ENCODE data around the gene LIPC.

Gene LIPC

GRCh38 chr15:58487724-58488120 lies 55.9 kb downstream of the LIPC start:
- no peak for DNase-seq (ENCODE audit: low read depth)
- TF ChIP-seq CTCF (IDR thresholded peaks at IDR 0.05; ENCODE audit: low read depth, low read length) (no peak), POLR2A (IDR thresholded peaks at IDR 0.05; ENCODE audit: extremely low read depth, insufficient read length) (no peak), MYC (IDR thresholded peaks at IDR 0.05; ENCODE audit: low read depth, low read length) (no peak), MAX (IDR thresholded peaks at IDR 0.05; ENCODE audit: low read depth, low read length) (no peak)
- no peak overlapping the region for H3K4me3 ChIP-seq (ENCODE audit: low read depth, low read length)

GRCh38 chr15:58489289-58490085 lies 57.7 kb downstream of the LIPC start:
- no peak overlapping the region for H3K4me3 ChIP-seq (ENCODE audit: low read depth, low read length)
- TF ChIP-seq CTCF (IDR thresholded peaks at IDR 0.05; ENCODE audit: low read depth, low read length) = no peak
- TF ChIP-seq POLR2A (IDR thresholded peaks at IDR 0.05; ENCODE audit: extremely low read depth, insufficient read length) = no peak
- no peak for TF ChIP-seq MYC (IDR thresholded peaks at IDR 0.05; ENCODE audit: low read depth, low read length)
- TF ChIP-seq MAX (IDR thresholded peaks at IDR 0.05; ENCODE audit: low read depth, low read length) = no peak

GRCh38 chr15:58490086-58490887 lies 58.5 kb downstream of the LIPC start:
- DNase-seq (ENCODE audit: low read depth) = no peak
- TF ChIP-seq CTCF (IDR thresholded peaks at IDR 0.05; ENCODE audit: low read depth, low read length) = no peak
- TF ChIP-seq MAX (IDR thresholded peaks at IDR 0.05; ENCODE audit: low read depth, low read length) = no peak
- H3K4me3 ChIP-seq (ENCODE audit: low read depth, low read length) = no peak overlapping the region

More at GRCh38 chr15:58489289-58490085, 57.7 kb downstream of the LIPC start:
- no peak for DNase-seq (ENCODE audit: low read depth)

GRCh38 chr15:58490888-58491473 lies 59.2 kb downstream of the LIPC start:
- no peak for DNase-seq (ENCODE audit: low read depth)
- TF ChIP-seq MYC (IDR thresholded peaks at IDR 0.05; ENCODE audit: low read depth, low read length) = no peak
- no peak for TF ChIP-seq CTCF (IDR thresholded peaks at IDR 0.05; ENCODE audit: low read depth, low read length)
- TF ChIP-seq POLR2A (IDR thresholded peaks at IDR 0.05; ENCODE audit: extremely low read depth, insufficient read length) = no peak
- TF ChIP-seq MAX (IDR thresholded peaks at IDR 0.05; ENCODE audit: low read depth, low read length) = no peak
- no peak overlapping the region for H3K4me3 ChIP-seq (ENCODE audit: low read depth, low read length)

- H3K4me3 ChIP-seq (ENCODE audit: low read depth, low read length) = no peak overlapping the region
- DNase-seq (ENCODE audit: low read depth) = no peak
- TF ChIP-seq POLR2A (IDR thresholded peaks at IDR 0.05; ENCODE audit: extremely low read depth, insufficient read length) (no peak), MYC (IDR thresholded peaks at IDR 0.05; ENCODE audit: low read depth, low read length) (no peak), MAX (IDR thresholded peaks at IDR 0.05; ENCODE audit: low read depth, low read length) (no peak), CTCF (IDR thresholded peaks at IDR 0.05; ENCODE audit: low read depth, low read length) (no peak)
Measured at GRCh38 chr15:58491499-58492202, 59.9 kb downstream of the LIPC start.
